ENCODE data around the gene ZNF213.
"Not testable (repeated sequence)": the region's sequence is repeated elsewhere in the genome, so short reads cannot be mapped to it uniquely, and the experiment has no call there.

ZNF213 gene

DNA sequence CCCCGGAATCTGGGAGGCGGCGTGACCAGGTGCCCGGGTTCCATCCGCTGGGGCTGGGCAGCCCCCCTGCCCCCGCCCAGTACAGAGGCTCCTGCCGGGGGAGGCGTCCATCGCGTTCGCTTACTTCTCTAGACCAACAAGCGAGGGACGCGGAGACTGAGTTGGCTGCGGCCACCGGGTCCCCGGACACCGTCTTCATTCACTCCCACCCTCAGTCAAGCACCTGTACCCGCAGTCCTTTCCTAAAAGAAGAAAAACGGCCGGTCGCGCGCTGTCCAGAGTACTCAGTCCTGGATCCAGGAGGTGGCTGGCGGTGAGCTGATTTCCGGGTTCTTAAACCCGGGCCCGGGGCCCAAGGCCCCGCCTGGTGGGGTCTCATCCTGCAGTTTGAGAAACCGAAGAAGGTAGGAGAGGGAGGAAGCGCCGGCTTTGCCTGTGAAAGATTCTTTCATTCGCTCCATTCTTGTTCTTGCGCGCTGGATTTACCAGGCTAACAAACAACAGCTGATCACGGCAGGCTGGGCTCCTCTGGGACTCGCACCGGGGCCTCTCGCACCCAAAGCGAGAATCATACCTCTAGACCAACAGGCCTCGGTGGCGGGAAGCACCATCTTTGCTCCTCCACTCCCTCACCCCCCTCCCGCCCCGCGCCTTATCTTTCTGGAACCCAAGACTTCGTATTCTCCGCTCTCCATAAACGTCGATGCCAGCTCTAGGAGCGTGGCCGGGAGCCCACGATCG is 35.8 kb downstream of the ZNF213 start:
- no peak for DNase-seq

DNA sequence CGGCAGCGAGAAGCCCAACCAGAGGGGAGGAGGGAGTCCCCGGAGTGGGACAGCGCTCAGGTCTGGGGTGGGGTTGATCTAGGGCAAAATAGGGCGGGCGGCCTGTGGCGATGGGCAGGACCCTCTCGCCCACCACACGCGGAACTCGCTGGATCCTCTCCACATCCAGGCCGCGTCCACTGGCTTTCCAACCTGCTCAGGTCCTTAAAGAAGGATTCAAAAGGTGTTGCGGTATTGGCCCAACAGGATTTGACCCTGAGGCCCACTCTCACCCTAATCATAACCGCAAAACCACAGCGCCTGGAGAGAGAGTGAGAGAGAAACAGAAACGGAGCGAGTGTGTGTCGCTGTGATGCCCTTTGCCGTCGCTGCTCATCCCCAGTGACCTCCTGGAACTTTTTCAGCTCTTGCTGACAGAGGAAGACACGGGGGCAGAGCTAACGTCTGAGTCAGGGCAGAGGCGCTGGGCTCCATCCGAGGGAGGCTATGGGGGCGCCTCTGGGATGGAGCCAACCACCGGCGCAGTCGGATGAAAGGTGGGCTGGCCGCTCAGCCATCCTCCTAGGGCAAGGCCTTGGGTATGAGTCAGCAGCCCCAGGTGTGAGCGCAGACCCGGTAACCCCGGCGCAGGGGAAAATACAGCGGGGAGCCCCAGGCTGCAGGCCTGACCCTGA is 36.5 kb downstream of the ZNF213 start:
- DNase-seq, result no peak

DNA sequence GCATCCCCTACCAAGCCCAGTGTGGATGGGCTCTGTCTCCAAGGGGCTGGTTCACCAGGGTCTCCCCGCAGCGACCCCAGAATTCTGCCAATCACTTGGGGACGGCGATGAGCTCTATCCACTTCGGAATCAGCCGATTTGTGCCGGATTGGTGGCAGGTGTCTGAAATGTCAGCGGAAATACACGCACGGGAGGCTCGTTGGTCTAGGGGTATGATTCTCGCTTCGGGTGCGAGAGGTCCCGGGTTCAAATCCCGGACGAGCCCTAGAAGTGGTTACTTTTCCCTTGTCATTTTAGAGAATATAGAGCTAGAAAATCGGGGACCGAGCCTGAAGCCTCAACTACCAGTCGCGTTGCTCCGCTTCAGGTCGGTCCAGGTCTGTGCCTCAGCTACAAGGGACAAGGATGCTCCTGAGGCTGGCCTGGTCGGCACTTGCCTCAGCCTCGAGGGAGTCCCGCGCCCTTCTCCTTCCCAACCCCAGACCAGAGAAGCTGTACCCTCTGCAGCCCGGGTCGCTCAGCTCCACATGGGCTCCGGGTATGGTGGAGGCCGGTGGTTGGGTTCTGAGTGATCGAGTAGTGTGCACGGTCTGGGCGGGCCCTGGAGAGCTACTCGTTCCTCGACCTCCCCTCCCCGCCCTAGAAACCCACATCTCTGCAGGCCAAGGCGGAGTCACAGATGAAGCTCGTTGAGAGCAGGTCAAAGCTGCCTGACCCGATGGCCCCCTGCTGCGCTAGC is 37.2 kb downstream of the ZNF213 start:
- DNase-seq, result no peak

DNA sequence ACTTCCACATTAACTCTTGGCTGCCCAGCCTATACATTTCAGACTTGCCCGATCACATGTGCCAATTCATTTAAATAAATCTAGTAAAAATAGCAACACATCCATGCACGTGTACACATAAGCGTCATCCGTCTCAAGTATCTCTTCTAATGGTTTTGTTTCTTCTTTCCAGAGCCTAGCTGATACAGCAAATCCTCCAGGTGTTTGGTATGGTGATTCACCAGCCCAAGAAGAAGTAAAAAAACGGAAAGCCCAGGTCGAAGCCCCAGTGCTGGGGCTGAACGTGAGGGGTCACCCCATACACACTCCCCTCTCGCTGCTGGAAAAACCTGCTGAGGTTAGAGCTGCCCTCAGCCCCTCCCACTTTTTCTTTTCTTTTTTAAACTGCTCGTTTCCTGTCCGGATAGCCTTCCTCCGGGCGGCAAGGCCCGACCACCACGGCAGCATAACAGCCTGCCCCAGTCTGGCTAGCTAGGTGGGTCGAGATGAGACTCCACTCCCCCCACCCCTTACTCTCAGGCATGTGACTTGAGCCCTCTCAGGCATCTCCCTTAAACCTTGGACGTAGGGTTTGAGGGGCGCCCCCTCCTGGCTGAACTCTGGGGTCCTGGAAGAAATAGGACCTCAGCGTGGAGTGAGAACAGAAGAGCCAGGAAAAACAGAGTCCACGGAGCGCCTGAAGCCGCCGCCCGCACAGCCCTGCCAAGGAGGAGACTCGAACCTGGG is 39.2 kb downstream of the ZNF213 start:
- DNase-seq, result no peak

DNA sequence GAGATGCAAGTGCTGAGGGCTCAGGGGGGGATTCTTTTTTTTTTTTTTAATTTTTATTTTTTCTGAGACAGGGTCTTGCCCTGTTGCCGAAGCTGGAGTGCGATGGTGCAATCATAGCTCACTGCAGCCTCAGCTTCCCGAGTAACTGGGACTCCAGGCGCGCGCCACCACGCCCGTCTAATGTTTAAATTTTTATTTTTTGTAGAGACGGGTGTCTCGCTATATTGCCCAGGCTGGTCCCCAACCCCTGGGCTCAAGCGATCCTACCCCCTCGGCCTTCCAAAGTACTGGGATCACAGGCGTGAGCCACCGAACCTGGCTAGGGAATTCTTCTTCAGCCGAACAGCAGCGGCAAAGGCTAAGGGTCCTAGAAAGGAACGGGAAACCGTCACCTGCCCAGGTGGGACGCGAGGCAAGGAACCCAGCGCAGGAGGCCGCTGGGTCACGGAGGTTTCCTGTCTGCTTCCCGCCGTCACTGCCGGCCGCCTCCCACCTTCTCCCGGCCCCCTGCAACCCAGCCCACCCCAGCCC is 39.9 kb downstream of the ZNF213 start:
- DNase-seq, result no peak

DNA sequence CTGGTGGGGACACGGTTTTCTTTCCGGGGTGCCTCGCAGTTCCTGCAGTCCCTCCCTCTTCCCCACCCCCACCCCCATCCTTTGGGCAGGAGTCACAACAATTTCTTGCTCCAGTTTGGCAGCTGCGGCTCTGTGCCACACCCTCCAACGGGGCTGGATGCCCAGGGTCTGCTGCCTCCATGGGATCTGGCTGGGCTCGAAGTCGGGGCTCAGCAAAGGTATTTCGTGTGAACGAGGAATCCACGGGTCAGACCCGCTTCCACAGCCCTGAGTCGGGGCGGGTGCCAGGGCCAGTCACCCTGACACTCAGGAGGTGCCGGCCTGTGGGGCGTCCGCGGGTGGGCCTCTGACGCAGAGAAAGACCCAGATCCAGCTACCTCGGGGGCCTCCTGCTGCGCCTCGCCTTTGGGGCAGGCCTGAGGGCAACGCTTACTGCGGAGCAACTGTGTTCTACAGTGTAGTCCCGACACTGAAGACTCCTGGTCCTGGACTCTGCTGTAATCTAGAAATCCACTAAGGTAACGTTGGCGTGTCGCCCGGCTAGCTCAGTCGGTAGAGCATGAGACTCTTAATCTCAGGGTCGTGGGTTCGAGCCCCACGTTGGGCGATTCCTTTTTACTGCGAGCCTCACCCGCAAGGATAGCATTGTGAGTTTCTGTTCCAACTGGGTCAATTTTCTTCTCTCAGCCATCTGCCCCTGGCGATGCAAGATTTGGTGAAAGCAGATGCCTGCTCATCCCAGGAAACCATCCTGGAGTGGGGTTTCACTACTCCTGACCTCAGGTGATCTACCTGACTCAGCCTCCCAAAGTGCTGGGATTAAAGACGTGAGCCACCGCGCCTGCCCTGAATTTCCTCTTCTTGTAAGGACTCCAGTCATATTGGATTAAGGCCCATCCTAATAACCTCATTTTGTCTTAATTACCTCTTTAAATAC is 40.6 kb downstream of the ZNF213 start:
- no peak for DNase-seq

DNA sequence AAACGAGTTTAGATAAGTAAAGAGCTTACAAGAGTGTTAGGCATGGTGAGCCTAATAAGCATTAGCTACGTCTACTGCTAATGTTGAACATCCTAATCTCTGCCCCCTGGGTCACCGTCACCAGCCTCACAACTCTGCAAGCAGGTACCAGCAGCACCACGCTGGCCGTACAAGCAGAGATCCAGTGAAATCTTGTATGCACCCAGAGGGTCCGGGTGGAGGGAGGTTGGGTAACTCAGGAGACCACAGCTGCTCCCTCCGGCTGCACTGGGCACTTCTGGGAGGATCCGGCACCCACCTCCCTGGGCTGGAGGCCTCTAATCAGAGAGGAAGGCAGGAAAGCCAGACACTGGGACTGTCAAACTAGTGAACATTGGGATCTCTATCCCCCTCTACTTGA is 44.8 kb downstream of the ZNF213 start:
- no peak for DNase-seq

DNA sequence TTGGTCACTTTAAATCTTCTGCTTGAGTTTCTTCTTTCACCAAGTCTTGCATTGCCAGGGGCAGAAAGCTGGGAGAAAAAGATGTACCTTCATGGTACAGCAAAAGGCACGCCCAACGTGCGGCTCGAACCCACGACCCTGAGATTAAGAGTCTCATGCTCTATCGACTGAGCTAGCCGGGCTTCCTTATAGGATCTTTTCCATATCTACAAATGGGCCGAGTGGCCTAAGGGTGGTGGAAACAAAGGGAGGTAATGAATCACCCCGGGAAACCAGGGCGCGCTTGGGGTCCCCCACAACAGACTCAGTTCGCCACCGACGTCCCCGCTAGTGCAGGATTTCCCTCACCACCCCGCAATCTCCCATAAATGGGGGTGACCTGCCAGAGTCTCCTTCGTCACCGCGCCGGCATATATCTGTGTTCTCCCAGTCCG is 45.6 kb downstream of the ZNF213 start:
- no peak for DNase-seq

DNA sequence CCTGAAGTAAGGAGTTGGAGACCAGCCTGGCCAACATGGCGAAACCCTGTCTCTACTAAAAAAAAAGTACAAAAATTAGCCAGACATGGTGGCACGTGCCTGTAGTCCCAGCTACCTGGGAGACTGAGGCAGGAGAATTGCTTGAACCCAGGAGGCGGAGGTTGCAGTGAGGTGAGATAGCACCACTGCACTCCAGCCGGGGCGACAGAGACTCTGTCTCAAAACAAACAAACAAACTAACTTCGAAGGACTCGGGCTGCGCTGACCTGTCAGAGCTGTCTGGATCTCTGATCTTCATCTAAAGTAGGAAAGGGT is 47.4 kb downstream of the ZNF213 start:
- DNase-seq, result not testable (repeated sequence)

DNA sequence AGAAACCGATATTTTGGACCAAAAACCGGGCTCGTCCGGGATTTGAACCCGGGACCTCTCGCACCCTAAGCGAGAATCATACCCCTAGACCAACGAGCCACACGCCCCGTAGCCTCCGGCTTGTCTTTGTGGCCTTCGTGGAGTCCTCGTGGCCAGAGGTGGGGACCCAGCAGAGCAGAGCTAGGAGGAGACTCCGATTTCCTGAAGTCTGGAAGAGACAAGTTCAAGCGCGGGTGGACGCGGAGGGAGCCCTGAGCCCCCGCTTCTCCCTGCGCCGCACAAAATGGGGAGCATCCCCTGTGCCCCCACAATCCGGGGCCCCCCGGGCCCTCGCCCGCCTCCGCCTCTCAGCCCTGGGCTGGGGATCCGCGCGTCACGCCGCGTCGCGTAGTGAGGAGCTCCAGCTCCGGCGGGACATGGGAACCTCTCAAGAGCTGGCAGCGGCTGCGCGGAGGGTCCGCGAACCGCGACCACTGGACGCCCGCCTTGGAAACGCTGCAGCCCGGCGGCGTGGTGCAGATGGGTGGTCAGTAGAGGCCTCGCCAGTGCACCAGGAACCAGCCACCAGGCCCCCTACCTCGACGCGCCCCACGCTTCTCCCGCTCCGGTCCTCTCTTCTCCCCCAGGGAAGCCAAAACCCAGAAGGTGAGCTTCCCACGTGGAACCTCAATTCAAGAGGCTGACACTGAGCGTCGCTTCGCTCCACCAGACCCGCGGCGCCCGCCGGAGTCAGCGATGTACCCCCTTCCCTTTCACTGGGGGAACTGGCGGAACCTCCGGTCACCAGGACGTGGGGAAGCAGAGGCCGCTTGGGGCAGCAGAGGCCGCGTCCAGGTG is 48.0 kb downstream of the ZNF213 start:
- DNase-seq, result peak in 1 of 14 donors; percentile 36

DNA sequence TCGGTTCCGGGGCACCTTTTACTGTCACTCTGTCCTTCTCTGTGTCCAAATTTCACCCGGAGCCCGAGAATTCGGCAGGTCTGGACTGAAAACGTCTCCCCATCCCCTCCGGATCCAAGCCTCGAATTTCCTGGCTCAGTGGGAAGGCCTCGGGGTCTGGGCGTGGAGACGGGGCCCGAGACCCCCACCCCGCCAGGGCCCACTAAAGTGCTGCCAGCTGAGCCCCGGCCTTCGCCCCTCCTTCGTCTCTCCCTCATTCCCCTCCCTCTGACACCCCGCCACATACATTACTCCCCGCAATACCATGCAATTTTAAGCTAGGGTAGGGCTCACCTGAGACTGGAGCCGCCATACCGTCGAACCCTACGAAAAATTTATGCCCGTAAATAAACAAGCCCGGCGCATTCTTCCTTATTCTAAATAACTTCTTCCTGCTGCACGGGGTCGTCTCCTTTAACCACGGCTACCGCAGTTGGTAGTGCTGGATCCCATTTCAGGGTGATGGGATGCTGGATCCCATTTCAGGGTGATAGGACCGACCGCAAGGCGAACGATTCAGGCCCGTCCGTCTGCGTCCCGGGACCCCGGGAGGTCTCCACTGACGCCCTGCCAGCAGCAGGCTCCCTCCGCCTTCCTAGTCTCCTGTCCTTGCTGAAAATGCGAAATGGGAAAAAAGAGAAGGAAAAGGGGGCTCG is 48.8 kb downstream of the ZNF213 start:
- DNase-seq, result no peak

DNA sequence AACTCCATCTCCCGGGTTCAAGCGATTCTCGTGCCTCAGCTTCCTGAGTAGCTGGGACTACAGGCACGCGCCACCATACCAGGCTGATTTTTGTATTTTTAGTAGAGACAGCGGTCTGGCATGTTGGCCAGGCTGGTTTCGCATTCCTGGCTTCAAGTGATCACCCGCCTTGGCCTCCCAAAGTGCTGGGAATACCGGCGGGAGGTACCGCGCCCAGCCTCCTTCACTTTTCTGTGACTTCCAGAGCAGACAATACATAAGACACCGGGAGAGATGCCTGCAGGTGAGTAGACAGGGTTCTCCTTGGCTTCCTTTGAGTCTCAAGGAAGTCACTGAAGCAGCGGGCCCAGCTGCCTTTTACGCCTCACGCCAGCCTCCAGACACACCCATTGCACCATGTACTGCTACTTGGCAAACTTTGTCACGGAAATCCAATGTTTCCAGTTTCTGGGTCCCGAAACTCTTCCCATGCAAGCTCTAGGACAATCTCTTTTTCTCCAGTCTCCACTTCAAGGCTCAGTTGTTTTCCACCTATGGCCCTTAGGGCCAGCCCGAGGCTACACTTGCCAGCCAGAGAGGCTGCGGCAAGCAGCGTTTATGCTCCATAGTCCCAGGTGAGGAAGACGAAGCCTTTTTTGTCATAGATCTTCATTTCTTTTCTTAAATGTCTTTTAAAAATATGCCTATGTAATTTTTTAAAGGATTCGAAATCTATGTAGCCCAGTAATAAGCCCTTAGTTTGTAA is 52.3 kb downstream of the ZNF213 start:
- no peak for DNase-seq

DNA sequence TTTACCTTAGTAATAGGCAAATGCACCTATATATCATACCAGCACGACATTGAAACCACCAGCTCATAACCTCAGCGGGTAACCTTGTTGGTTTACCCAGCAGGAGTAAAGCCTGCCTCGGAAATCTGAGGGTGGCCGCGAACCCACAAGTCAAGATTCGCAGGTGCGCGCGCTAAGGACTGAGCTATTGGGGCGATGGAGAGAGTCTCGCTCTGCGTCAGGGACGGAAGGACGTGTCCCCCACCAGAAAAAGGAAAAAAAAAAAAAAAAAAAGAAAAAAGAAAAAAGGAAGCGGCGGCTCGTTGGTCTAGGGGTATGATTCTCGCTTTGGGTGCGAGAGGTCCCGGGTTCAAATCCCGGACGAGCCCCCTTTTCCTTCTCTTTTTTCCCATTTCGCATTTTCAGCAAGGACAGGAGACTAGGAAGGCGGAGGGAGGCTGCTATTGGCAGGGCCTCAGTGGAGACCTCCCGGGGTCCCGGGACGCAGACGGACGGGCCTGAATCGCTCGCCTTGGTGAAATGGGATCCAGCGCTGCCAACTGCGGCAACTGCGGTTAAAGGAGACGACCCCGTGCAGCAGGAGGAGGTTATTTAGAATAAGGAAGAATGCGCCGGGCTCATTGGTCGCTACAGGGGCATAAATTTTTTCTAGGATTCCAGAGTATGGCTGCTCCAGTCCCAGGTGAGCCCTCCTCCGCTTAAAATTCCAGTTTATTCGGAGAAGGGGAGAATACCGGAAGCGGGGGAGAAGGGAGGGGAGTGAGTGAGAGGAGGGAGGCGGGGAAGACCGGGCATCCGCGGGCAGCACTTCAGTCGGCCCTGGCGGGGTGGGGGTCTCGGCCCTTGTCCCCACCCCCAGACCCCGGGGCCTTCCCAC is 53.2 kb downstream of the ZNF213 start, which contains the start of gene OR1F1:
Gene OR1F1, plus strand, starts transcription at position 407 of the 877 bp plus-strand sequence.
- peak in 1 of 14 donors; percentile 57 for DNase-seq

DNA sequence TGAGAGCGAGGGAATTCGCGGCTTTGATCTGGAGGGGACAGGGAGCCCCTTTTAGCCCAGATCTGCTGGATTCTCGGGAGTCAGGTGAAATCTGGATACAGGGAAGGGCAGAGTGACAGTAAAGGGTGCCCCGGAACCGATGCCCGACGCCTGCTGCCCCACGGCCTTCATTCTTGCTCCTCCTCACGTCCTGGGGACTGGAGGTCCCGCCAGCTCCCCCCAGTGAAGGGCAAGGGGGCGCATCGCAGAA is 53.8 kb downstream of the ZNF213 start:
- DNase-seq, result no peak

DNA sequence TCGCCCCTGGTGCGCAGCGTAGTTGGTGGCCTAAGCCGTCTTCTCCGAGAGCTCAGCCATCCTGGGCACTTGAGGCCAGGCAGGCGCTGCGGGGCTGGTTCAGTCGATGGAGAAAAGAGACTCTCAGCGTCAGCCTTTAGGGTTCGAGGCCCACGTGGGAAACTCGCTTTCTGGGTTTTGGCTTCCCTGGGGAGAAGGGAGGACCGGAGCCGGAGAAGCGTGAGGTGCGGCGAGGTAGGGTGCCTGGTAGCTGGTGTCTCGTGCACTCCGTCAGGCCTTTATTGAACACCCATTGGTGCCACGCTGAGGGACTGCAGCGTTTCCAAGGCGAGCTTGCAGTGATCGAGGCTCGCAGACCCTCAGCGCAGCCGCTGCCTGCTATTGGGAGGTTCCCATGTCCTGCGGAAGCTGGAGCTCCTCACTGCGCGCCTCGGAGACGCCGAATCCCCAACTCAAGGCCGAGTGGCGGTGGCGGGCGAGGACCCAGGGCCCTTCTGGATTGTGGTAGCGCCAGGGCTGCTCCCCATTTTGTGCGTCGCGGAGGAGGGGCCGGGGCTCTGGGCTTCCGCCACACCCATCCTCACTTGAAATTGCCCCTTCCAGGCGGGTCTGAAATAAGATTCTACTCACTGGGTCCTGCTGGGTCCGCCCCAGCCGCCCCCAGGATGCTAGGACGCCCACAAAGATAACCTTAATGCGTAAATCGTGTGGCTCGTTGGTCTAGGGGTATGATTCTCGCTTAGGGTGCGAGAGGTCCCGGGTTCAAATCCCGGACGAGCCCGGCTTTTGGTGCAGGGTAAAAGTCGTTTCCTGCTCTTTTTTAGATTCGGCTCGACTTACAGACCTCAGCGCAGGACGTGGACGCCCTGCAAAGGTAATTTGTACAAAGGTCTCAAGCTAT is 54.3 kb downstream of the ZNF213 start:
- DNase-seq, result peak in 1 of 14 donors; percentile 59

DNA sequence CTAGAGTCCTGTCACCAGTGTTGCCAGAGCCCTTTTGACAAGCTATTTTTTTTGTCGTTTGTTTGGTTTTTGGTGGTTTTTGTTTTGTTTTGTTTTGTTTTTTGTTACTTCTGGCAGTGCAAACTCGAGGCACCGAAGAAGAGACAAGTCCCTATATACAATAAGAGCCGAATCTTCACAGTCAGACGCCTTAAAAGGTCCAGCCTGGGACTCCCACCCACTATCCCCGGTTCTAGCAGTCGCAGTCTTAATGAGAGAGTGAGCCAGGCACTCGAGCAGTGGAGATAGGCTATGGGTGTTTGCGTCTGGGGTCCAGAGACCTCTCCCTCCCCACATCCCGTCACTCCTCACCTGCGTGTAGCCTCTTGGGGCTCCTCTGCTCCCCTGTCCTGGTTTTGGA is 55.0 kb downstream of the ZNF213 start:
- DNase-seq, result no peak

DNA sequence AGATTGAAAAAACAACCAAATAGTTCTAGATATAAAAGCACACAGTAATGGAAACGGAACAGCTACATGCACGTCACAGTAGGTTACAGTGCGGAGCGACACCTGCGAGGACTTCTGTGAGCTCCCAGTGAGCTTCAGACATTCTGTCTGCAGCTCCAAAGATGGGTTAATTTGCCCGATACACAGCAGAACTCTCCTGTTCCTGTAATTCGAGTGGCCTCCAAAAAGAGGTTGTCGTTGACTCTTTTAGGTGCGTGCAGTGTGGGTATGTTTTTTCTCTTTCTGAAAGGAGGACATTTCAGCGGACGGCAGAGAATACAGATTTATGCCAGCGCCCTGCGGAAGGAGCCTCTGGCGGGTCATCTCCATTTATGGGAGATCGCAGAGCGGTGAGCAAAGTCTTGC is 56.1 kb downstream of the ZNF213 start:
- DNase-seq, result no peak

Measured in C1 segment of cervical spinal cord (tissue), 14 donors.